Fibroblast of villous mesenchyme (primary cell): Measurements from ENCODE around the gene CACTIN. TPM values are rescaled to one million over a fixed set of nuclear protein-coding genes. Genes with fewer than 3 reads are reported as not detected.

Experiments used
- DNase-seq: peaks from one replicate; pipeline ENCODE4 v3.0.0-alpha.2; 2010; ENCODE audit warnings: low read depth
- H3K4me3 ChIP-seq: 2 replicates; pipeline ENCODE4 v1.5.1; 2011; ENCODE audit warnings: low read depth, mild to moderate bottlenecking, low read length
- total RNA-seq: library from RNA; depleted of rRNA; stranded (reverse); fragments of >200 nt; gene quantifications from 2 replicates; pipeline ENCODE4 v1.2.3, GENCODE V29; 2012
- TF ChIP-seq, protein P1 (sequence below): IDR thresholded peaks from 2 replicates; pipeline ENCODE4 v1.5.1; 2012; ENCODE audit warnings: low read depth, mild to moderate bottlenecking, low read length; ENCODE audit not compliant: insufficient read depth

Gene CACTIN
- total RNA-seq, 1 donor = 17.7 TPM

DNA sequence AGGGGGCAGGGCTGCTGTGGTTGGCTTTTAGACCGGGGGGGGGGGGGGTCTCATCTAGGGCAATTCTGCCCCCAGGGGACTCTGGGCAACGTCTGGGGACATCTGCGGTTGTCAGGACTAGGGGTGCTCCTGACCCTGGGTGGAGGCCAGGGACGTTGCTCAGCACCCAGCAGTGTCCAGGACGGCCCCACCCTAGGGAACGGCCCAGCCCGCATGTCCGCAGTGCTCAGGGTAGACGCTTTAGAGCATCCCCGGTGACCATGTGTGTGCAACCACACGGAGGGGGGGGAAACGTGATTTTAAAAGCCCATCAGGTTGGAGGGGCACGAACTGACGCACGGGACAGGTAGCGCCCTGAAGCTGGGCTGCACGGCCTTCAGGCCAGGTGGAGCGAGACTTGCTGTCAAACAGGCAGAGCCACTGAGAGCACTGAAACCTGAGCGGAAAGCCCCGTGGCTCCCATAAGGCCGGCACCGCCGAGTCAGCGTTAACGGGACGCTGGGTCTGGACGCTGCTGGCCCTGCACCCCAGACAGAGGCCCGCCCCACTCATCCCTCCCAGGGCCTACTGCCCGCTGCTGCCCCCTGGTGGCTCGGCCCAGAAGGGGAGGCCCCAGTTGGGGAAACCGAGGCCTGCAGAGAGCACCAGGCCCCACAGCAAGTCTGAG, 8.3 kb downstream of the CACTIN start:
- TF ChIP-seq, protein P1, sequence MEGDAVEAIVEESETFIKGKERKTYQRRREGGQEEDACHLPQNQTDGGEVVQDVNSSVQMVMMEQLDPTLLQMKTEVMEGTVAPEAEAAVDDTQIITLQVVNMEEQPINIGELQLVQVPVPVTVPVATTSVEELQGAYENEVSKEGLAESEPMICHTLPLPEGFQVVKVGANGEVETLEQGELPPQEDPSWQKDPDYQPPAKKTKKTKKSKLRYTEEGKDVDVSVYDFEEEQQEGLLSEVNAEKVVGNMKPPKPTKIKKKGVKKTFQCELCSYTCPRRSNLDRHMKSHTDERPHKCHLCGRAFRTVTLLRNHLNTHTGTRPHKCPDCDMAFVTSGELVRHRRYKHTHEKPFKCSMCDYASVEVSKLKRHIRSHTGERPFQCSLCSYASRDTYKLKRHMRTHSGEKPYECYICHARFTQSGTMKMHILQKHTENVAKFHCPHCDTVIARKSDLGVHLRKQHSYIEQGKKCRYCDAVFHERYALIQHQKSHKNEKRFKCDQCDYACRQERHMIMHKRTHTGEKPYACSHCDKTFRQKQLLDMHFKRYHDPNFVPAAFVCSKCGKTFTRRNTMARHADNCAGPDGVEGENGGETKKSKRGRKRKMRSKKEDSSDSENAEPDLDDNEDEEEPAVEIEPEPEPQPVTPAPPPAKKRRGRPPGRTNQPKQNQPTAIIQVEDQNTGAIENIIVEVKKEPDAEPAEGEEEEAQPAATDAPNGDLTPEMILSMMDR = peak; percentile 97
- peak; percentile 56 for DNase-seq
- H3K4me3 ChIP-seq = no peak overlapping the region

DNA sequence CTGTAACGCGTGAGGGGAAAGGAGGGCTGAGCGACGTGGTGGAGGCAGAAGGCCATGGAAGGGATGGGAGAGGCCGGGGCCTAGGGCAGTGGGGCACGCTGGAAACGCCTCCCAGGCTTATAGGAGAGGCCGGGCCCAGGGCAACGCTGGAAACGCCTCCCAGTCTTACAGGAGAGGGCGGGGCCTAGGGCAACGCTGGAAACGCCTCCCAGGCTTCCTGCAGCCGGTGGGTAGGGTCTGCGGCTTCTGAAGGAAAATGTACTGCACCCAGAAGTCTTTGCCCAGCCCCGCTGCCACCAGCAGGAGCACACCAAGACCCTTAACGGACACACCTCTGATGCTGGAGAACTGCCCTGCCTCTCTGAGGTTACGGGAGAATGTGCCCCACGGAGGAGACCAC, 9.1 kb downstream of the CACTIN start:
- TF ChIP-seq, protein P1 = no peak
- H3K4me3 ChIP-seq = no peak overlapping the region
- DNase-seq = no peak

DNA sequence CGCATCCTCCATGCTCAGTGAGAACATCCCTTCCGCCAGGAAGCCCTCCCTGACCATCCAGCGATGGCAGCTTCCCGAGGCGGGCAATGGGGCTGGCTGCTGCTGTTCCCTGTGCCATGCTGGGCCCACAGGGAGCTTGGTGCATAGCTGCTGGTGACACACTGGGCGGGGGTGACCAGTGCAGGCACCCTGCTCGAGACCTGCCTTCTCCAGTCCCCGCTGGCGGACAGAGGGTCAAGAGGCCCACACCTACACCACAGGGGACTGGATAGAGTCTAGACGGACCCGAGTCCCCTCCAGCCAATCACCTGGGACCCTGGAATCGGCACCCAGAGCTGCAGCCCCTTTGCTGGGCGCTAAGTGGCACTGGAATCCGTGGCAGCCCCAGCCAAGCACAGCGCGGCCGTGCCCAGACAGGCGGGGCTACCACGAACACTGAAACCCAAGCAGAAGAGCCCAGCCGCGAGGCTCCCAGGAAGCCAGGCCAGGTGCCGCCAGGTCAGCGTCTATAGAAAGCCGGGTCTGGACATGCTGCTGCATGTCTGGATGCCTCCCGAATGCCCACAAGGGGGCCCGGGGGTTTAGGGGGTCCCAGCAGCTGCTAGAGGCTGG, 11.0 kb downstream of the CACTIN start:
- no peak overlapping the region for H3K4me3 ChIP-seq
- TF ChIP-seq, protein P1 = no peak
- no peak for DNase-seq

DNA sequence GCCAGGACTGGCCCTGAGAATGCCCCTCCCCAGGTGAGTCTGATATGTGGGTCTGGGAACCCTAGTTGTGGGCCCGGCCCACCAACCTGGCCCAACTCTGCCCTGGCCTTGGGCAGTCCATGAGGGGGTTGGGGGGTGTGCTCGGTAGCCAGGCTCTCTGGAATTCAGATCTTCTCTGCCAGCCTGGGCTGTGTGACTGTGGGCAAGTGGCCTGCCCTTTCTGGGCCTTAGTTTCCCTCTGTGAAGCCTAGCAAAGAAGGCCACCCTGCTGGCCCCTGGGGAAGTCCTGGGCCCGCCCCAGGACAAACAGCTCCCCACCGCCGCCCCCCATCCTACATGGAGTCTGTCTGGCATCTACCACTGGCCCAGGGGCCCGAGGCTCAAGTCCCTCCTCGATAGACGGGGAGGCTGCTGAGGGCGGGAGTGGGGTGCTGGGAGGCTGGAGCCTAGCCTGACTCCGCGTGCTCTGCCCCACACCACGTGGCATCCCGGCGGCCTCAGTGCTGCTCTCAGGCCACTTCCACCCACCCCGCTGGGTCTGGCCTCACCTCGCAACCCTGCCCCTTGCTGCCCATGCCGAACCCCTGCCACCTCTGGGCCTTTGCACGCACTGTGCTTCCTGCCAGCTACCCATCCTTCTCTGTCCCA, 11.6 kb downstream of the CACTIN start:
- DNase-seq = no peak
- TF ChIP-seq, protein P1 = no peak
- H3K4me3 ChIP-seq = no peak overlapping the region

DNA sequence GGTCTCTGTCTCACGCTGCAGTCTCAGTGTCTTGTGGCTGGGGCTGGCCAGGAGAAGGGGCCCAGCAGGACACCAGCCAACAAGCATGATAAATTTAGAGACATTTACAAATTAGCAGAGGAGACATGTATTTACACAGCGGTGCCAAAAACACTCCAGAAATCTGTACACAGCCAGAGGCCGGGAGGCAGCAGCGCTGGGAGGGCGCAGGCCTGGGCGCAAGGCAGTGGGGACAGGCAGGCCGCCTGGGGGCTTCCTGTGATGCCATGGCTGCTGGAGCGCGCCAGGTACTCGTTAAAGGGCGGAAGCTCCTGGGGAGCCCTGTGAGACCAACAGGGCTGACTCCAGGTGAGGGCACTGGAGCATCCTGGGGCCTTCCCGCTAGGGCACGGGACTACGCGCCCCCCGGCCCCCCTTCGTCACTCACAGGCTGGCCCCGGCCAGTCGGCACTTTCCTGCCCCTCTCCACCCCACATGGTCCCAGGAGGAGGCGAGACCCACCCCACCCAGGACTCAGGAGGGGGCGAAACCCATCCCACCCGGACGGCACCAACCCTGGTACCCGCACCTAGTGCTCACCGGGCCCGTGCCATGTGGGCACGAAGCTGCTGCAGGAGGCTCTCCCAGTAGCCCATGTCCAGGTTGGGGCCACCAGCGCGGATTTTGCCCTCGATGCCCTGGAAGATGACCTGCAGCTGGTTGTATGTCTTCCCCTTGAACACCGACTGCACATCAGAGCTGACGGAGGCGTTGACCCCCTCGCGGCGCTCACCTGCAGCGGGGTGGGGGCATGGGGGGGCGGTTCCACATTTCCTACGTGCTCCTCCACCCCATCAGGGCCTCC, 12.6 kb downstream of the CACTIN start:
- TF ChIP-seq, protein P1 = no peak
- DNase-seq = no peak
- no peak overlapping the region for H3K4me3 ChIP-seq

DNA sequence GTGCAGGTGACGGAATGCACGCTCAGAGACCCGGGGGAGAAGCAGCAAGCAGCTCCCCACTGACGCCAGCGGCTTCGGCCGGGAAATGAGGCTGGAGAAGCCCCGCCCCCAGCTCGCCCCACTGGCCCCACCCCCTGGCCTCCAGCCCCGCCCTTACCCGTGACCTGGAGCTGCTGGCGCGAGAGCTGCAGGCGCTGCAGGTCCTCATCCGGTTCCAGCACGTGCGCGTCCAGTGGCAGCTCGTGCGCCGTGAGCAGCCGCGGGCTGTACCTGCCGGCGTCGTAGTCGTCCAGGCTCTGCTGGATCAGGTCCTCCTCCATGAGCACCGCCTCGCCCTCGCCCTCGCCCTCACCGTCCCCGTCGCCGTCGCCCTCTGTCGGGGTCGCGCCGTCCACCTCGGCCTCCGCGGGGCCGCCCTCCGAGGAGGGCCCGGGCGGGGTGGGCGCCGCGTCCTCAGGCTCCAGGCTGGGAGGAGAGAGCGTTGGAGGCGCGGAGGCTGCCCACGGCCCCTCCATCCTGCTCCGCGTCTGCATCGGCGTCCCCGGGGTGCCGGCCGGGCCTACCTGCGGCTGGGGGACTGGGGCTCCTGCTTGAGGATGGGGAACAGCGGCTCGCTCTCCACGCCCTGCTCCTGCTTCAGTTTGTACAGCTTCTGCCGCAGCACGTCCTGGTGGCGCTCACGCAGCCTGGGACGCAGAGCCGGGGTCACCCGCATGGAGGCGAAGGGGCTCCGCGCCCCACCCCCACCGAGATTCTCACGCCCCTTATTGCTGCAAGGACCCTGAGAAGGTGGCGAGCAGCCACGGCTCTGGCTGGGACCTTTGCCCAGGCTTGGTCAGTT, 13.5 kb downstream of the CACTIN start:
- TF ChIP-seq, protein P1 = no peak

More for the DNA sequence above, 13.5 kb downstream of the CACTIN start:
- no peak overlapping the region for H3K4me3 ChIP-seq
- DNase-seq = no peak
